Measurements from ENCODE around the gene NAB1.
"Not testable (repeated sequence)": the region's sequence is repeated elsewhere in the genome, so short reads cannot be mapped to it uniquely, and the experiment has no call there.

Gene NAB1, protein sequence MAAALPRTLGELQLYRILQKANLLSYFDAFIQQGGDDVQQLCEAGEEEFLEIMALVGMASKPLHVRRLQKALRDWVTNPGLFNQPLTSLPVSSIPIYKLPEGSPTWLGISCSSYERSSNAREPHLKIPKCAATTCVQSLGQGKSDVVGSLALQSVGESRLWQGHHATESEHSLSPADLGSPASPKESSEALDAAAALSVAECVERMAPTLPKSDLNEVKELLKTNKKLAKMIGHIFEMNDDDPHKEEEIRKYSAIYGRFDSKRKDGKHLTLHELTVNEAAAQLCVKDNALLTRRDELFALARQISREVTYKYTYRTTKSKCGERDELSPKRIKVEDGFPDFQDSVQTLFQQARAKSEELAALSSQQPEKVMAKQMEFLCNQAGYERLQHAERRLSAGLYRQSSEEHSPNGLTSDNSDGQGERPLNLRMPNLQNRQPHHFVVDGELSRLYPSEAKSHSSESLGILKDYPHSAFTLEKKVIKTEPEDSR
- total RNA-seq, result 37.4 to 84.3 (median 55.2) reads per million in 9 experiments

DNA sequence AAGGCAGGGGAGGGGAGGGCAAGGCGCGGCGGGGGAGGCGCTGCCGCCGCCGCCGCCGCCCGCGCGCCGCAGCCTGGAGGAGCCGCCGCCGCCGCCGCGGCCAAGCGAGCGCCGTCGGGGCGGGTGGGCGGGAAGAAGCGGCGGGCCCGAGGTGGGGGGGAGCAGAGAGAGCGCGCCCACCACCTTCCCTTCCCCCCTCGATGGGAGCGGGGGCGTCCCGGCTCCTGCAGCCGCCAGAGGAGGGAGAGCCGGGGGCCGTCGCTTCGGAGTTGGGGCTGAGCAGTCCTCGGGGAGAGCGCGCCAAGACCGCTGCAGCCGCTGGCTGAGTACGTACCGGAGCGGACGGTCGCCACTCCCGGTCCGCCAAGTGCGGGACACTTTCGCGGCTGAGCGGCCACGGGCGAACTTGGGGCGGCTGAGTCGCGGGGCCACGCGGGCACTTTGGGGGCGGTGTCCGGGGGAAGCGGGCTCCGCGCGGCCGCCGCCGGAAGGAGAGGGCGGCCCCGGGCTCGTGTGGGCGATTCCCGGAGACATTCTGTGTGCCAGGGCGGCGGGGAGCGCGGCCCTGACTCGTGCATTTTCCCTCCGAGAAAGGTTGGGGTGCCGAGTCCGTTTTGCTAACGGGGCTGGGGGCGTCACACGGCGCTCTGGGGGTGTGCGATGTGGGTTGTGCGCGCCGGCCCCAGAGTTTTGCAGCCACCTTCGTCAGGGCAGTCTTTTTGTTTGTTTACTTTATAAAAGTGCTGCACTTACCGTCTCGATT is at the start of gene NAB1:
NAB1 (plus strand) TSS at position 49 of the 763 bp plus-strand sequence. CDS start 10,094 bp downstream, outside the sequence.
- peaks cover 11 to 23% of the 10 kb centered on the region in 2 donors for H3K4me1 Mint-ChIP-seq (ENCODE audit: low read depth in 2 of 2)
- H3K27me3 Mint-ChIP-seq, result no peaks in the 10 kb centered on the region
- peaks cover 18% of the 10 kb centered on the region for H3K36me3 Mint-ChIP-seq (ENCODE audit: insufficient read depth)
- DNase-seq (peak; percentile 43 to 61 (median 55)), ATAC-seq (replicated peaks) (peak; percentile 61)
- peak within 1 kb of the TSS; percentile 90 to 97 for H3K4me3 Mint-ChIP-seq
- H3K9me3 Mint-ChIP-seq, result no peaks in the 10 kb centered on the region
- H3K27ac Mint-ChIP-seq, result peak within 1 kb of the TSS; percentile 95 to 96

DNA sequence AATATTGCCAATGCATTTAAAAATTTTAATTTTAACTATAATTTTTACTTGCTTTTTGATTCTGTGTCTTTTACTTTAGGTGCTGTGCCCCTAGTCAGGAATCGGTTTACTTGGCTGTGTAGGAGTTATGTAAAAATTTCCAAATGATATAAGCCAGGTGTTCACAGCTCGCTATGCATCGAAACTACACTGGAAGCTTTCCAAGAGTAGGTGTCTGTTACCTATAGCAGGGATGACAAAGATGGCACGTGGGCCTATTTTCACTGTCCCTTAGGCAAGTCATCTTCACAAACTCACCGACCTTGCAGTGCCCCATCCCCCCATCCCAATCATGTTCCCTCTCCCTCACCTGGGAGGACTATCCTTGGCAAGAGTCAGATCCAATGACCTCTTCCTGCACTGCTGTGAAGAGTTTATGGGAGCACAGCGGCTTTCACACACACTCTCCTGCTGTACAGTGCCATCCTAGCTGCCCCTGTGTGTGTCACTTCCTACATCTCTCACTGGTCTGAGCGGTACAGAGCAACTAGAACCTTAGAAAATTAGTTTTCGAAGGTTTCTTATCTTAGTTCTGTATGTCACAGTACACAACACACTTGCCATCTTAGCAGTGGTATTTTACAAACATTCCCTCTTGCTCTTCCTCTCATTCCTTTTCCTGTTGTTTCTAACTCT is 49.2 kb upstream of the NAB1 start:
- H3K27ac Mint-ChIP-seq, result no peak overlapping the region
- ATAC-seq (replicated peaks) (no peak), DNase-seq (no peak)
- no peak overlapping the region for H3K4me3 Mint-ChIP-seq
- no peaks in the 10 kb centered on the region for H3K36me3 Mint-ChIP-seq (ENCODE audit: insufficient read depth)
- H3K4me1 Mint-ChIP-seq (ENCODE audit: low read depth in 2 of 2), result peaks cover 8 to 17% of the 10 kb centered on the region in 2 donors
- no peaks in the 10 kb centered on the region for H3K27me3 Mint-ChIP-seq
- no peaks in the 10 kb centered on the region for H3K9me3 Mint-ChIP-seq

DNA sequence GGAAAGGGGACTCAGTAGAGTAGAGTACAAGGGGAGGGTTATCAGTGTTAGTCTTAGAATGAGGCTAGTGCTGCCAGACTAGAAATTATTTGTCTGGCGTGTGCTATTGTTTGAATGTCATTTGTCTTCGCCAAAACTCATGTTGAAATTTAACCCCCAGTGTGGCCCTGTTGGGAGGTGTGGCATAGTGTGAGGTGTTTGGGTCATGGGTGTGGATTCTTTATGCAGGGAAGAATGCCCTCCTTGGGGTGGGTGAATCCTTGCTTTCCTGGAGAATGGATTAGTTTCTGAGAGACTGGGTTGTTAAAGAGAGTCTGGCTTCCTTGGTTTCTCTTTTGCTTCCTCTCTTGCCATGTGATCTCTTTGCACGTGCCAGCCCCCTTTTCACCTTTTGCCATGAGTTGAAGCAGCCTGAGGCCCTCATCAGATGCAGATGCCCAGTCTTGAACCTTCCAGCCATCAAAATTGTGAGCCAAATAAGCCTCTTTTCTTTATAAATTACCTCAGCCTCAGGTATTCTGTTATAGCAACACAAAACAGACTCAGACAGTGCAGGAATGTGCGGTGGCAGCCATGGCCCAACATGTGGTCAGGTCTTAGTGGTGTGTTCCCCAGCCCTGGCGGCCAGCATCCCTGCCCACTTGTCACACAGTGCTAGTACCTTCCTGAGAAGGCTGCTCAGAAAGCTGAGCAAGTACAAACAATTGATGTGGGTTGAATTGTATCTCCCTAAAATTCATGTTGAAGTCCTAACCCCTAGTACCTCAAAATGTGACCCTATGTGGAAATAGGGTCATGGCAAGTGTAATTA is 48.4 kb upstream of the NAB1 start:
- H3K9me3 Mint-ChIP-seq, result no peaks in the 10 kb centered on the region
- H3K27me3 Mint-ChIP-seq, result no peaks in the 10 kb centered on the region
- DNase-seq, result no peak
- H3K27ac Mint-ChIP-seq, result peak overlapping the region; percentile 9 to 66
- H3K36me3 Mint-ChIP-seq (ENCODE audit: insufficient read depth), result no peaks in the 10 kb centered on the region
- peaks cover 8 to 17% of the 10 kb centered on the region in 2 donors for H3K4me1 Mint-ChIP-seq (ENCODE audit: low read depth in 2 of 2)
- no peak for ATAC-seq (replicated peaks)
- H3K4me3 Mint-ChIP-seq, result no peak overlapping the region

DNA sequence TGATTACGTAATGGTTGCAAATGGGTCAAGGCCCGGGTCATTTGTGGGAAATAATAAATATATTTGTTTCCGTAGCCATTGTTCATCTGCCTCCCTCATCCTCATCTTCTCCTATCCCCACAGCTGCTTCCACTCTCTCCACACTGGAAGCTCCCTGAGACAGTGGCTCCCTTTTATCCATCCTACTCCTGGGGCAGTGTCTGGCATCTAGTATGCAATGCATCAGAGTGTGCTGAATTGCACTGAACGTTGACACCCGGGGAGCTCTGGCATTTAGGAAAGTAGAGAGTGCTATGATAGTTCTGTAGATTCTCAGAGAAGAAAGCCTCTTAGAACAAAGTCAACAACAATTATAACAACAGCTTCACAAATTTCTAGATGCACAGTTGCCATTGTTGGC is 45.5 kb upstream of the NAB1 start:
- Mint-ChIP-seq H3K27ac (no peak overlapping the region), H3K36me3 (ENCODE audit: insufficient read depth) (peaks cover 4% of the 10 kb centered on the region), H3K9me3 (no peaks in the 10 kb centered on the region), H3K27me3 (no peaks in the 10 kb centered on the region), H3K4me3 (no peak overlapping the region), H3K4me1 (ENCODE audit: low read depth in 2 of 2) (peaks cover 6 to 17% of the 10 kb centered on the region in 2 donors)
- ATAC-seq (replicated peaks) (no peak), DNase-seq (no peak)

DNA sequence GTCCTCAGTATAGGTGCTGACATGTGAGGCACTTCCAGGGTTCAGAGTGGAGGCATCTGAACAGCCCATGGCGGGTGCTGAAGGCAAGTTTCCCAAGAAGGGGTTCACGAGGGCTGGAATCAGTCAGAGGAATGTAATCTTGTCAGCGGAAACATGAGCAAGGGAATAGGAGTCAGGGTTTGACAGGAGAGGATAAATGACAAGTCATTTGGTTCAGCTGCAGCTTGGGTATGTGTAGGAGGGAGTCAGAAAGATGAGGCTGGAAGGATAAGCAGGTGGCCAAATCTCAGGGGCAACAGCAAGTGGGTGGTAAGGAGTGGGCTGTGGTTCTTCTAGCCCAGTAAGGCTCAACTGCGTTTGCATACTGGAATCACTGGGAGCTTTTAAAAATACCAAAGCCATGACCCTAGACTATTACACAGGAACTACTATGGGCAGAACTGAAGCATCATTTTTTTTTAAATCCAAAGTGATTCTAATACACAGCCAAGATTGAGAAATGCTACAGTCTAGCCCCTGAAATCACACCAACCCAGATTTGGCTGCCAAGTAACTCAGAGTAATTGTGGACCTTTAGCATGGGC is 41.8 kb upstream of the NAB1 start:
- peaks cover 4% of the 10 kb centered on the region for H3K36me3 Mint-ChIP-seq (ENCODE audit: insufficient read depth)
- no peak for DNase-seq
- no peaks in the 10 kb centered on the region for H3K9me3 Mint-ChIP-seq
- ATAC-seq (replicated peaks), result no peak
- H3K4me1 Mint-ChIP-seq (ENCODE audit: low read depth in 2 of 2), result no peaks in the 10 kb centered on the region
- no peak overlapping the region for H3K4me3 Mint-ChIP-seq
- no peak overlapping the region for H3K27ac Mint-ChIP-seq
- no peaks in the 10 kb centered on the region for H3K27me3 Mint-ChIP-seq

DNA sequence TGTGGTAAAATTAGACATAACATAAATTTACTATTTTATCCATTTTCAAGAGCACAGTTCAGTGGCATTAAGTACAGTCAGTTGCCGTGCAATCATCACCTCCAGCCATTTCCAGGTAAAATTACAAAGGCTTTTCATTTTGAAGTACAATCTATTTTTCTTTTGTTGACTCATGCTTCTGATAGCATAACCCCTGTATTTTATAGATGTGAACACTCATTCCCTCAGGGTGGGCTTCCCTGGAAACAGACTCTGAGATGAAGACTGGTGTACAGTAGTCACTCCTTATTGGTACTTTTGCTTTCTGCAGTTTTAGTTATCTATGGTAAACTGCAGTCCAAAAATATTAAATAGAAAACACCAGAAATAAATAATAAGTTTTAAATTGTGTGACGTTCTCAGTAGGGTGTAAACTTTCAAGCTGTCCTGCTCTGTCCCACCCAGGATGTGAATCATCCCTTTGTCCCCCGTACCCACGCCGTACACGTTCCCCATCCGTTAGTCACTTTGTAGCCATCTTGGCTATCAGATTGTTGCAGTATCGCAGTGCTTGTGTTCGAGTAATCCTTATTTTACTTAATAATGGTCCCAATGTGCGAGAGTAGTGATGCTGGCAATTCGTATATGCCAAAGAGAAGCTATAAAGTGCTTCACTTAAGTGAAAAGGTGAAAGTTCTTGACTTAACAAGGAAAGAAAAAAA is 41.1 kb upstream of the NAB1 start:
- no peaks in the 10 kb centered on the region for H3K9me3 Mint-ChIP-seq
- H3K36me3 Mint-ChIP-seq (ENCODE audit: insufficient read depth), result peaks cover 4% of the 10 kb centered on the region
- no peak for ATAC-seq (replicated peaks)
- no peak overlapping the region for H3K4me3 Mint-ChIP-seq
- H3K27me3 Mint-ChIP-seq, result no peaks in the 10 kb centered on the region
- no peak for DNase-seq
- no peaks in the 10 kb centered on the region for H3K4me1 Mint-ChIP-seq (ENCODE audit: low read depth in 2 of 2)
- no peak overlapping the region for H3K27ac Mint-ChIP-seq

DNA sequence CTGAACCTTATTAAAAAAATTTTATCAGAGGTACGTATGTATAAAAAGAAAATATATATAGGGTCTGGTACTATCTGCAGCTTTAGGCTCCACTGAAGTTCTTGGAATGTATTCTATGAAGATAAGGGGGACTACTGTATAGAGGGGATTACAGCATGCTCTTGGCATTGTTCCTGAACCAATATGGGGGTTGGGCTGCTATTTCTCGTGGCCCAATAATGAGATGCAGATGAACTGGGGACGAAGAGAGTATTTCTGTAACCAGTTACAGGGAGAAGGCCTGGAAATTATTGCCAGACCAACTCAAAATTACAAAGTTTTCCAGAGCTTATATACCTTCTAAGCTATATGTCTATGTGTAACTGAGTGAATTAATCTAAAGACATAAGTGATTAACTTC is 40.0 kb upstream of the NAB1 start:
- H3K27me3 Mint-ChIP-seq; H3K36me3 Mint-ChIP-seq (ENCODE audit: insufficient read depth); H3K9me3 Mint-ChIP-seq; H3K4me3 Mint-ChIP-seq; H3K27ac Mint-ChIP-seq; H3K4me1 Mint-ChIP-seq (ENCODE audit: low read depth in 2 of 2); DNase-seq; ATAC-seq (replicated peaks): not testable (repeated sequence)

DNA sequence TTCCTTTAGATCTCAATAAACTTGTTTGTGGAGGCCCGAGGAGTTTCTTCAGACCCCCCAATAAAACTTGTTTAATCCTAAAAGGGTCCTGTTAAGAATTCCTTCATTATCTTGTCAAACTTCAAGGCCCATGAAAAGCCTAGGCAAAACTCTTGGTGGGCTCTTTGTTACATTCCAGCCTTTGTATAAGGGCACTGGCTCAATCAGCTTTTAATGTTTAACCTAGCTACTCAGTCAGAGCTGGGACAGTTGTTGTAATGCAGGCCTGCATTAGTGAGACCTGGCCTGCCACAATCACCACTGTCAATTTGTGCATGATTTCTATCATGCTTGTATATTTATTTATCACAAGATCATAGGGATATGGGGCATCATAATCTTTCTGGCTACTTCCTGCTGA is 39.5 kb upstream of the NAB1 start:
- DNase-seq; H3K9me3 Mint-ChIP-seq; H3K27me3 Mint-ChIP-seq; H3K4me3 Mint-ChIP-seq; H3K4me1 Mint-ChIP-seq (ENCODE audit: low read depth in 2 of 2); ATAC-seq (replicated peaks); H3K36me3 Mint-ChIP-seq (ENCODE audit: insufficient read depth); H3K27ac Mint-ChIP-seq: not testable (repeated sequence)

DNA sequence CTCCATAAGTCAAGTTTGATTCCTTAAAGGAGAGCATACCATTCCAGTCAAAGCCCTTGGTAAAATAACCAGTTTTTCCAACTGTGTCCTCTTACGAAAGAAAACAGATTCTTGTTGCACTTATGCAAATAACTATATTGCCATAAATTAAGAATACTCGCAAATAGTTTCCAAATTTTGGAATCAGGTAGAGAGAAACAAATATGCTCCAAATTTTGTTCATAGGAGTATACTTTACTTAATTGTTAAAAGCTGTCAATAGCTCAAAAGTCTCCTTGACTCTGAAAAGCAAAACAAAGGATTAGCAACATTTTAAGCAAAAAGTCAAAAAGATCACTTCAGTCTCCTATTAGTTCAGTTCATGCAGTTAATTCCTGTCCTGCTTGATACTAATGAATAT is 38.4 kb upstream of the NAB1 start:
- H3K27me3 Mint-ChIP-seq; H3K36me3 Mint-ChIP-seq (ENCODE audit: insufficient read depth); H3K4me1 Mint-ChIP-seq (ENCODE audit: low read depth in 2 of 2); H3K4me3 Mint-ChIP-seq; ATAC-seq (replicated peaks); H3K9me3 Mint-ChIP-seq; H3K27ac Mint-ChIP-seq; DNase-seq: not testable (repeated sequence)

DNA sequence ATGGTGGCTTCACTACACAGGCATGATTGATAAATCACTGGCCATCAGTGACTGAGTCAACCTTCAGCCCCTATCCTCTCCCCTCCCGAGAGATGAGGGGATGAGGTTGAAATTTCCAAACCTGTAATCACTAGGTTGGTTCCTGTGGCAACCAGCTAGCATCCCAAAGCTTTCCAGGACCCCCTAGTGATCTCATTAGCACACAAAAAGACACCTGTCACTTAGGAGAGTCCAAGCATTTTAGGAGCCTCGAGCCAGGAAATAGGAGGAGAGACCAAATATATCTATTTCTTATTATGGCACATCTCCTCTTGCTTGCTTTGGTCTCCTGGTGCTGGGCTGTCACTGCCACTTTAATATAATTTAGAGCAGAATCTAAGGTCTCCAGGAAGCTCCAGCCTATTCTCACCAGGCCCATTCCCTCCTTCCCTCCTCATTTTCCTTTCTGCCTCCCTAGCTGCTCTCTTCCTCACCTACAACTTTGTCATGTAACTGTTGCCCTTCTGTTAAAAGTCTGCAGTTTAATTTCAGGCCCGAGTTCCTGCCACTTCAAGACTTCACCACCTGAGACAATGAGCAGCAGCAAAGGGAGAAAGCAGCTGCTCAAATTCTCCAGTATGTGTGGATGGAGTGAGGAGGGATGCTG is 33.2 kb upstream of the NAB1 start:
- no peak for ATAC-seq (replicated peaks)
- Mint-ChIP-seq H3K9me3 (no peaks in the 10 kb centered on the region), H3K4me3 (no peak overlapping the region), H3K27ac (no peak overlapping the region), H3K4me1 (ENCODE audit: low read depth in 2 of 2) (no peaks in the 10 kb centered on the region), H3K36me3 (ENCODE audit: insufficient read depth) (peaks cover 3% of the 10 kb centered on the region), H3K27me3 (no peaks in the 10 kb centered on the region)
- DNase-seq, result no peak

DNA sequence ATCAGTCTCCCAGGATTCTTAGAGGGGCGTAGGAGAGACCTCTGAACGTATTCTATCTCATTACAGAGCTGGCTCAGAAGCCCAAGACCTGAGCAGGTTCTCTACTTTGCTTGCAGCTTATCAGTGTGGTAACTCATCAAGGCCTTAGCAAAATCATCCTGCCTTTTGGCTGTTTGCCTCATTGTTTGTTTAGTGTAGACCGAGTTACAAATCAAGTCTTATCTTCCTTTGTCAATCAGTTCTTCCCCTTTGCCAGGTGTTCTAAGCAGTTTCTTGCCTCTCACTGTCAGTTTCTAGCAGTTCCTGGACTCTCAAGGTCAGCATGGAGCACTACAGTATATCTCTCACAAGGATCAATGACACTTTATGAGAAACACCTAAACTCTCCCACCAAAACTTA is 30.9 kb upstream of the NAB1 start:
- no peak for ATAC-seq (replicated peaks)
- Mint-ChIP-seq H3K4me1 (ENCODE audit: low read depth in 2 of 2) (no peaks in the 10 kb centered on the region), H3K9me3 (no peaks in the 10 kb centered on the region), H3K27ac (no peak overlapping the region), H3K4me3 (no peak overlapping the region), H3K27me3 (no peaks in the 10 kb centered on the region), H3K36me3 (ENCODE audit: insufficient read depth) (peaks cover 6% of the 10 kb centered on the region)
- DNase-seq, result no peak

DNA sequence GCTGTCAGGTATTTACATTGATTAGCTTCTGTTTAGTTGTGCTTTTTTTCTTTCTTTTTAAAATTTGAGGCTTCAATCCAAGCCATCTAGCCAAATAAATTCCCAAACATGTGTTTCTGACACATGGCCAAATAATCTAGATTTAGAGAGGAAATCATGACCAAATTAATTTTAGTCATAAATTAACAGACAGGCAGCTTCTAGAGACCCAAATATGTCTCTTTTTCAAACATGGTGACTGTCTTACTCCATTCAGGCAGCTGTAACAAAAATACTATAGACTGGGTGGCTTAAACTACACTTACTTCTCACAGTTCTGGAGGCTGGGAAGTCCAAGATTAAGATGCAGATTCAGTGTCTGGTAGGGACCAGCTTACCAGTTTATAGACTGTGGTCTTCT is 23.2 kb upstream of the NAB1 start:
- ATAC-seq (replicated peaks) (no peak), DNase-seq (no peak)
- no peak overlapping the region for H3K27ac Mint-ChIP-seq
- H3K9me3 Mint-ChIP-seq, result peaks cover 3 to 6% of the 10 kb centered on the region in 2 donors
- peaks cover 3% of the 10 kb centered on the region for H3K36me3 Mint-ChIP-seq (ENCODE audit: insufficient read depth)
- peaks cover 16 to 18% of the 10 kb centered on the region in 2 donors for H3K27me3 Mint-ChIP-seq
- no peak overlapping the region for H3K4me3 Mint-ChIP-seq
- H3K4me1 Mint-ChIP-seq (ENCODE audit: low read depth in 2 of 2), result peaks cover 8 to 9% of the 10 kb centered on the region in 2 donors

Data from effector memory CD8-positive, alpha-beta T cell (primary cell).